IPS-18c (cell line): ENCODE data around the gene PRELID1.

Experiments
- H3K4me3 ChIP-seq: 2 replicates; pipeline ENCODE4 v1.7.0; 2013; ENCODE audit warnings: low read depth, mild to moderate bottlenecking, low read length, moderate library complexity; ENCODE audit not compliant: insufficient read depth
- H3K9me3 ChIP-seq: one replicate; pipeline ENCODE4 v1.6.1; 2013; ENCODE audit warnings: mild to moderate bottlenecking, low read length, moderate library complexity; ENCODE audit not compliant: control insufficient read depth, insufficient read depth

Gene PRELID1

DNA sequence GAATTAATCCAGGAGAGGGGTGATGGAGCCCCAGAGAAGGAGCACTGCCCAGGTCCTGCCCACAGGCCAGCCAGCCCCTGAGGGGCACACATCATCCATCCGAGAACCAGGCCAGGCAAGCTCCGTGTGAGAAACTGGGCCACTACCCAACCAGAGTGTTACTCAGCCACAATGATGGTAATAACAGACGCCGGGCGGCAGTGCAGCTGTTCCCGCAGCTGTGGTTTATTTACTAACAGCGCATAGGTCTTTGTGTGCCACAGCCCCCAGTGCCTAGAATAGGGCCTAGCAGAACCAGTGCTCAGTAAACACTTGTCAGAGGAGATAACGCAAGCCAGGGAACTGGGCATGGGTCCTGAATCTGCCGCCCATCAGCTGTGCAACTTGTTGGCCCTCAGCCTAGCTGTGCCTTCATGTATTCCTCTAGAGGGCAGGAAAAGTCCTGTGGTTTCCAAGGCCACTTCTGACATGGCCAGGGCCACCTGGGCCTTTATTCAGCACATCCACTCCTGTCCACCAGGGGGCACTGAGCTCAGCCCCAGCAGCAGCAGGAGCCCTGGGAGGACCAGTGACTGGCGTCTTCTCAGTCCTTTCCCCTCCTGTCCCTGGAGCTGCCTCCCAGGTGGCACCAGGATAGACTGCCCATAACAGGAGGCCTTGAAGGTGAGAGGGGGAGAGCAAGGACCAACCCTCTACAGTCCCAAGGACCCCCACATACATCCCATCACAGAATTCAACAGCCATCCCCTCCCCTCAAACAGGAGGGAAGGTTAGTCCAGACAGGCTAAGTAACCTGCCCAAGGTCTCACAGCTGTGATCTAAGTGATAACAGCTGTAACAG lies 6.0 kb downstream of the PRELID1 start:
- Histone ChIP-seq H3K9me3 (no peaks in the 10 kb centered on the region), H3K4me3 (no peak overlapping the region)

GRCh38 chr5:177310332-177310731 lies 6.7 kb downstream of the PRELID1 start:
- no peak overlapping the region for H3K4me3 ChIP-seq
- no peaks in the 10 kb centered on the region for H3K9me3 ChIP-seq

DNA sequence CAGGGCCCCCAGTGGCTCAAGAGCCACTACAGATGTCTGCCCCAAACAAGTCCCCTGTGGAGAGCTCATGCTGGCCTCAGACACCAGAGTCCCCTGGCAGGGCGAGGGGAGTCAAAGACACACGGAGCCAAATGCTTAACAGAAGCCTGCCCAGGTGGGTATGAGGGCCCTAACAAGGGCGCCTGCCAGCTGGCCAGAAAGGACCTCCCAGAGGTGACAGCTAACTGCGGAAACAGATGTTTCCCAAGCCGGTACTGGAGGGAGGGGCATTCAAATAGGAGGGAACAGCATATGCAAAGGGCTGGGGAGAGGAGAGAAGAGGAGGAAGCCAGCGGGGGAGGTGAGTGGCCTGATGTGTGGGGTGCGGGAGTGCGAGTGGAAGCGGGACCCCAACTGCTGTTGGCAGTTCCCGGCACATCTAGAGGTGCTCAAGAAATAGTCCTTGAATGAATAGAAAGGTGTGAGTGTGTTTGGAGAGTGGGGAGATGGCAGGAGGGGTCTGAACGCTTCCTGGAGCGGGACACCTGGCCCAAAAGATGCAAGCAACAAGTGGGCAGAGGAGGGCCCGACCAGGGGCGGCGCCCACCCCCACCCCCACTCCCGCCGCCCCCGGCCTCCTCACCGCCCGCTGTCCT lies 7.3 kb downstream of the PRELID1 start:
- Histone ChIP-seq H3K4me3 (peak overlapping the region; percentile 78), H3K9me3 (no peaks in the 10 kb centered on the region)

GRCh38 chr5:177311392-177311722 lies 7.8 kb downstream of the PRELID1 start:
- no peaks in the 10 kb centered on the region for H3K9me3 ChIP-seq
- H3K4me3 ChIP-seq, result peak overlapping the region; percentile 78

- peak within 1 kb of the TSS; percentile 78 for H3K4me3 ChIP-seq
- no peaks in the 10 kb centered on the region for H3K9me3 ChIP-seq
These were observed 8.4 kb downstream of the PRELID1 start, which contains the start of gene MXD3 for GRCh38 chr5:177311723-177312648. Gene MXD3 (minus strand): TSS chr5:177311898. CDS start chr5:177311830, 68 bp downstream.

- Histone ChIP-seq H3K4me3 (peak overlapping the region; percentile 59), H3K9me3 (no peaks in the 10 kb centered on the region)
These were observed 9.1 kb downstream of the PRELID1 start for GRCh38 chr5:177312649-177313181.

- no peak overlapping the region for H3K4me3 ChIP-seq
- no peaks in the 10 kb centered on the region for H3K9me3 ChIP-seq
These were observed 10.1 kb downstream of the PRELID1 start for GRCh38 chr5:177313561-177314259.

GRCh38 chr5:177314376-177315342 lies 11.1 kb downstream of the PRELID1 start:
- no peaks in the 10 kb centered on the region for H3K9me3 ChIP-seq
- no peak overlapping the region for H3K4me3 ChIP-seq

- Histone ChIP-seq H3K4me3 (no peak overlapping the region), H3K9me3 (no peaks in the 10 kb centered on the region)
These were observed 11.8 kb downstream of the PRELID1 start for GRCh38 chr5:177315411-177315810.

- H3K9me3 ChIP-seq, result no peaks in the 10 kb centered on the region
- no peak overlapping the region for H3K4me3 ChIP-seq
These were observed 12.4 kb downstream of the PRELID1 start for GRCh38 chr5:177316005-177316404.

DNA sequence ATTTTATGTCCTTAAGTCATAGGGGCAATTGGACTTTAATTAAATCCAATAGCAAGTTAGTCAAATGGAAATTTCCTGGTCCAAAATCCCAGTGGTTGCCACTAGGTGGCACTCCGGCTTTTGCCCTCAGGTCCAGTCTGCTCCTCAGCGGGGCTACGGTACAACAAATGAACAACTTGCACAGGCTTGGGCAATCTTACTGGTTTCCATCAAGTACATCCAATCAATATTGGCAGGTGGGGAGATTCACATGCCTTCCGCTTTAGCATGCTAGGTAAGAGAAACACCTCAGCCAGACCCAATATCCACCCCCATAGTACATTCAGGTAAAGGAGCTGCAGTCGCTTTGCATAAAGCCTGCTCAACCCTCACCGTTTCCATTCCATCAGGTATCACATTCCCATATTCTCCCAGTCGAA lies 14.4 kb downstream of the PRELID1 start:
- Histone ChIP-seq H3K9me3 (no peaks in the 10 kb centered on the region), H3K4me3 (no peak overlapping the region)

GRCh38 chr5:177319913-177320588 lies 16.5 kb downstream of the PRELID1 start:
- Histone ChIP-seq H3K4me3 (no peak overlapping the region), H3K9me3 (no peaks in the 10 kb centered on the region)

GRCh38 chr5:177320879-177321278 lies 17.3 kb downstream of the PRELID1 start:
- no peak overlapping the region for H3K4me3 ChIP-seq
- H3K9me3 ChIP-seq, result no peaks in the 10 kb centered on the region

- H3K9me3 ChIP-seq, result no peaks in the 10 kb centered on the region
These were observed 22.3 kb downstream of the PRELID1 start for GRCh38 chr5:177325868-177326381.

More at GRCh38 chr5:177325868-177326381, 22.3 kb downstream of the PRELID1 start:
- no peak overlapping the region for H3K4me3 ChIP-seq
